Mesothelial cell of epicardium (in vitro differentiated cells): ENCODE data around the gene WDR45B. TPM values are rescaled to one million over a fixed set of nuclear protein-coding genes. Genes with fewer than 3 reads are reported as not detected.
A peak's percentile ranks its signal among the peaks of the same experiment; 100 is the strongest.

Source experiments
- DNase-seq, 2 experiments: peaks; one replicate each; pipeline ENCODE4 v3.0.0; 2021; ENCODE audit warnings: low spot score in 2 of 2; ENCODE audit not compliant: unreplicated experiment in 2 of 2
- H3K27ac Mint-ChIP-seq: 2 replicates; pipeline ENCODE4 v1.8.0; 2021; ENCODE audit warnings: mixed read lengths
- H3K27me3 Mint-ChIP-seq: 2 replicates; pipeline ENCODE4 v1.8.0; 2021; ENCODE audit warnings: low read depth, mixed read lengths
- H3K36me3 Mint-ChIP-seq: 2 replicates; pipeline ENCODE4 v1.8.0; 2021; ENCODE audit warnings: mixed read lengths
- H3K4me1 Mint-ChIP-seq: 2 replicates; pipeline ENCODE4 v1.8.0; 2021; ENCODE audit warnings: mixed read lengths
- H3K4me3 Mint-ChIP-seq: 2 replicates; pipeline ENCODE4 v1.8.0; 2021; ENCODE audit warnings: mild to moderate bottlenecking, moderate library complexity, mixed read lengths
- H3K9me3 Mint-ChIP-seq: 2 replicates; pipeline ENCODE4 v1.8.0; 2021; ENCODE audit warnings: mixed read lengths
- CTCF ChIP-seq: fragments of 200-600 bp; sonication (generic); IDR thresholded peaks from one replicate; pipeline ENCODE4 v1.5.0; 2021; ENCODE audit warnings: antibody characterized with exemption; ENCODE audit not compliant: unreplicated experiment
- total RNA-seq: library from RNA; stranded (reverse); gene quantifications from 3 replicates; pipeline ENCODE4 v1.2.1, GENCODE V29; 2021

WDR45B gene
- total RNA-seq, 1 donor from 2014 or later, result 92.3 TPM

DNA sequence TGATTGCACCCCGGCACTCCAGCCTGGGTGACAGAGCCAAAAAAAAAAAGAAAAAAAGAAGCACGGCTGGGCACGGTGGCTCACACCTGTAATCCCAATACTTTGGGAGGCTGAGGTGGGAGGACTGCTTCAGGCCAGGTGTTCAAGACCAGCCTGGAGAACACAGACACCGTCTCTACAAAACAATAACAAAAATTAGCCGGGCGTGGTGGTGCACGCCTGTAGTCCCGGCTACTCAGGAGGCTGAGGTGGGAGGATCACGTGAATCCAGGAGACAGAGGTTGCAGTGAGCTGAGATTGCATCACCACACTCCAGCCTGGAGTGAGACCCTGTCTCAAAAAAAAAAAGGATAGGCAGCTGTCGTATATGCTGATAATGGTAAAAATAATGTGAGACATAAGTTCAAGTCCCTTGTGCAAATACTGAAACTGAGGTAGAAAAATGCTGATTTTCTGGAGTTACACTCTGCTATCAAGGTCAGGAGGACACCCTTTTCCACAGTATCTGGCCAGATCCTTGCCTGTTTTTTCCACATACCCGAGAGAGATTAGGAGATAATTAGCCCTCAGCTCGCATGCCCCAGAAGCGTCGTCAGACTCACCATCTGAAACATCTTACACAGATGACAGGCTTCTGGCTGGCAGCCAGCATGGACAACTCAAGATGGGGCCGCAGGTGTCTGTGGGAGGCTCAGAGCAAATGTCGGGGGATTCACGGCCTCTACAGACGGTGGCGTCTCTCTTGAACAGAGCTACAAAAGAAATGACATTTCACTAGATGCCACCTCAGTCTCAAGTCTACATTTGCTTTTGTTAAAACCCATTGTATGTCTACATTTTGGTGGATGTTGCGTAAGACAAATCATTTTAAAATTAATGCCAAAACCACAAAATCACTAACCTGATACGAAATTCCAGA, 36.8 kb downstream of the WDR45B start:
- H3K4me1 Mint-ChIP-seq, result peaks cover 33% of the 10 kb centered on the region
- peaks cover 50% of the 10 kb centered on the region for H3K36me3 Mint-ChIP-seq
- H3K27ac Mint-ChIP-seq, result peak overlapping the region; percentile 82
- H3K4me3 Mint-ChIP-seq, result no peak overlapping the region
- DNase-seq, result no peak
- TF ChIP-seq CTCF, result no peak
- no peaks in the 10 kb centered on the region for H3K27me3 Mint-ChIP-seq
- H3K9me3 Mint-ChIP-seq, result peaks cover 11% of the 10 kb centered on the region

DNA sequence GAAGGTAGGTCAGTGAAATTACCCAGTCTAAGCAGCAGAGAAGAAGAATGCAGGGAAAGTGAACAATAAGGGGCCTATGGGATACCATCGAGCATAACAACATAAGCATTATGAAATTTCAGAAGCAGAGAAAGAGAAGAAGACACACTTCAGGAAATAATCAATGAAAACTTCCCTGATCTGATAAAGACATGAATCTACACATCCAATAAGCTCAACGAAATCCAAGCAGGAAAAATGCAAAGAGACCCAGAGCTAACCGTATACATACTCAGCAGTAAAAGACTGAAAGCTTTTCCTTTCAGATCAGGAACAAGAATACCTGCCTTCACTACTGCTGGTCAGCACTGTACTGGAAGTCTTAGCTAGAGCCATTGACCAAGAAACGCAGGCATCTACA, 38.6 kb downstream of the WDR45B start:
- Mint-ChIP-seq H3K27me3 (no peaks in the 10 kb centered on the region), H3K36me3 (peaks cover 56% of the 10 kb centered on the region), H3K27ac (no peak overlapping the region), H3K9me3 (peaks cover 13% of the 10 kb centered on the region), H3K4me3 (no peak overlapping the region), H3K4me1 (peaks cover 33% of the 10 kb centered on the region)
- no peak for TF ChIP-seq CTCF
- no peak for DNase-seq

DNA sequence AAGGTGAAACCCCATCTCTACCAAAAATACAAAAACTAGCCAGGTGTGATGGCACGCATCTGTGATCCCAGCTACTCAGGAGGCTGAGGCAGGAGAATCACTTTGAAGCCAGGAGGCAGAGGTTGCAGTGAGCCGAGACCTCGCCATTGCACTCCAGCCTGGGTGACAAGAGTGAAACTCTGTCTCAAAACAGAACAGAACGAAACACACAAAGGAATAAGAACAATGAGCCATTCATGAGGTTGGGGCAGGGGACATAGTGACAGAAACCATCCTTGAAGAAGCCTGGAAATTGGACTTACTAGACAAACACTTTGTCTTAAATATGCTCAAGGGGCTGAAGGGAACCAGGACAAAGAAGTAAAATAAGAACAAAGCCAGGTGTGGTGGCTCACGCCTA, 39.4 kb downstream of the WDR45B start:
- H3K36me3 Mint-ChIP-seq, result peaks cover 60% of the 10 kb centered on the region
- TF ChIP-seq CTCF, result no peak
- H3K27ac Mint-ChIP-seq, result no peak overlapping the region
- H3K4me3 Mint-ChIP-seq, result no peak overlapping the region
- no peaks in the 10 kb centered on the region for H3K27me3 Mint-ChIP-seq
- DNase-seq, result no peak
- H3K4me1 Mint-ChIP-seq, result peaks cover 29% of the 10 kb centered on the region
- peaks cover 13% of the 10 kb centered on the region for H3K9me3 Mint-ChIP-seq

DNA sequence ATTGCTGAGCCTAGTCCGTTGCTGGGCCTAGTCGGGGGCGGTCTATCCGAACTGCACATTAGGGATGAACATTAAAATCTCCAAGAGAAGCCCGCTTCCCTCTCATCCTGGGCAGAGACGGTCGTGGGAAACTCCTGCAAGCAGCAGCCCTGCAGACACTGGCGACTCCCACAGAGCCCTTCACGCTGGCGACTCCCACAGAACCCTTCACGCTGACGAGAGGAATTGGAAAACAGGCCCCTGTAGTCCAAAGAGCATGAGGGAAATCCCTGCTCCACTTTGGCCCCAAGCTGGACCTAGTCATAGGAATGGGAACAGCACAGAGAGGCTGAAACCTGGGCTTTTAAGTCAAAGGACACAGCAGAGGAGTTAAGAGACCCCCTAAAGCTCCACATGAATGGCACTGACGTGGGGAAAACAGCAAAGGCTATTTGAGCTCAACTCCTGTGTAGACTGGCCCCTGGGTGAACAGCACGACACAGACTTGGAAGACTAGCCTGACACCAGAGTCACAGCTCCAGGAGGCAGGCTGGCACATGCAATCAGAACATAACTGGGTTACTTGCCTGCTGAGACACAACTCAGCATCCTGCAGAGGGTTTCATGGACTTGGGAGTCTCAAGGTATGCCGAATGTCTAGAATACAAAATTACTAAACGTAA, 42.2 kb downstream of the WDR45B start:
- TF ChIP-seq CTCF, result no peak
- Mint-ChIP-seq H3K4me1 (peaks cover 9% of the 10 kb centered on the region), H3K9me3 (peaks cover 13% of the 10 kb centered on the region), H3K27me3 (no peaks in the 10 kb centered on the region), H3K36me3 (peaks cover 70% of the 10 kb centered on the region), H3K4me3 (no peak overlapping the region), H3K27ac (peak overlapping the region; percentile 18)
- DNase-seq, result no peak

DNA sequence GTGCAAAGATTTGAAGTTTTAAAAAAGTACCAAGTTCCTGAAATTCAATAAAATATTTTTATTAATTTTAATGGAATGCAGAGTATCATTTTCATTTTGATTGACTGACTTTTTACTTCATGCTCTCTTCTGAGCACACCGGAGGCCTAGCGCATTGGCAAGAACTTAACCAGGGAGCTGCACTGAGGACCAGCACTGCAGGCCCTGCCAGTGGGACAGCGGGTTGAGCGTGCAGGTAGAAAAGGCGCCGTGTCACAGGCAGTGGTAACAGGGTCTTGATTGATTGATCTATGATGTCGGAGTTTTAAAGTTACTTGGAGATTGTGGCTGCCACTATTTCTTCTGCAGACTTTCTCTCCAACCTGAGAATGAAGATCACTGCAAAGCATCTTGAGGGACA, 43.7 kb downstream of the WDR45B start:
- Mint-ChIP-seq H3K36me3 (peaks cover 68% of the 10 kb centered on the region), H3K9me3 (peaks cover 7% of the 10 kb centered on the region), H3K27ac (peak overlapping the region; percentile 30), H3K27me3 (no peaks in the 10 kb centered on the region), H3K4me1 (peaks cover 9% of the 10 kb centered on the region), H3K4me3 (no peak overlapping the region)
- DNase-seq, result no peak
- no peak for TF ChIP-seq CTCF
